ENCODE measurements around the gene MICB. TPM values are rescaled to one million over a fixed set of nuclear protein-coding genes. Genes with fewer than 3 reads are reported as not detected.

MICB gene
- total RNA-seq, 1 experiment from 2014 or later = 21.7 TPM

- Histone ChIP-seq H3K9me3 (ENCODE audit: control insufficient read depth in 1 of 2, insufficient read depth in 1 of 2, low read depth in 1 of 2, low read length in 2 of 2) (no peaks in the 10 kb centered on the region), H3K27ac (ENCODE audit: low read depth, low read length) (no peak overlapping the region), H4K20me1 (ENCODE audit: insufficient read depth) (no peaks in the 10 kb centered on the region), H3K4me2 (ENCODE audit: low read length) (no peak overlapping the region), H3K36me3 (ENCODE audit: control insufficient read depth in 1 of 2, insufficient read depth in 2 of 2, low read length in 2 of 2) (0 out of 4 replicates have a peak, but pooled peaks cover 0 to 5% of the 10 kb centered on the region in 2 experiments), H3K4me1 (ENCODE audit: control insufficient read depth in 1 of 2, insufficient read depth in 2 of 2, low read length in 2 of 2) (peaks cover 8 to 20% of the 10 kb centered on the region in 2 experiments), H3K9ac (ENCODE audit: low read length) (no peak overlapping the region), H3K9me2 (ENCODE audit: insufficient read depth) (no peaks in the 10 kb centered on the region), H3K79me2 (ENCODE audit: insufficient read depth, low read length) (no peaks in the 10 kb centered on the region), H3K4me3 (replicated peaks in 1 of 2; ENCODE audit: low read depth in 1 of 2, low read length in 2 of 2) (no peak overlapping the region), H2AFZ (ENCODE audit: low read depth, low read length, poor library complexity, severe bottlenecking) (no peak overlapping the region), H3K27me3 (ENCODE audit: insufficient read depth, low read length) (no peaks in the 10 kb centered on the region)
- CTCF ChIA-PET = no interaction called here
- RAD21 ChIA-PET (ENCODE audit: low non-redundant PET in 1 of 2, low total read pairs in 2 of 2, uncharacterized antibody in 2 of 2, unreplicated experiment in 2 of 2) = no interaction called here
- DNase-seq (ENCODE audit: low read depth, low spot score) (no peak), ATAC-seq (no peak)
- BruUV-seq (replicated peaks) = no TSS peak
- intact Hi-C loops (cut with micrococcal nuclease) = no loop called here
- POLR2A ChIA-PET = no interaction called here
- no peak for TF ChIP-seq YY1 (IDR thresholded peaks at IDR 0.05; ENCODE audit: extremely low read depth, insufficient replicate concordance, low read depth, low read length)
- TF ChIP-seq SIN3A (IDR thresholded peaks at IDR 0.05; ENCODE audit: low read depth) = no peak
- TF ChIP-seq REST (IDR thresholded peaks at IDR 0.05; ENCODE audit: low read depth) = no peak
- no peak for TF ChIP-seq EZH2 (IDR thresholded peaks at IDR 0.05)
- TF ChIP-seq RAD21 (IDR thresholded peaks at IDR 0.05; ENCODE audit: low read depth) = no peak
These were observed 32.2 kb upstream of the MICB start for GRCh38 chr6:31465718-31466117.

GRCh38 chr6:31466466-31466865 is 31.5 kb upstream of the MICB start:
- no peaks in the 10 kb centered on the region for H4K20me1 ChIP-seq (ENCODE audit: insufficient read depth)
- DNase-seq (ENCODE audit: low read depth, low spot score) (no peak), ATAC-seq (no peak)
- intact Hi-C loops (cut with micrococcal nuclease) = no loop called here
- no peaks in the 10 kb centered on the region for H3K9me2 ChIP-seq (ENCODE audit: insufficient read depth)
- ChIA-PET POLR2A (no interaction called here), RAD21 (ENCODE audit: low non-redundant PET in 1 of 2, low total read pairs in 2 of 2, uncharacterized antibody in 2 of 2, unreplicated experiment in 2 of 2) (no interaction called here), CTCF (no interaction called here)
- H3K4me2 ChIP-seq (ENCODE audit: low read length) = no peak overlapping the region
- H2AFZ ChIP-seq (ENCODE audit: low read depth, low read length, poor library complexity, severe bottlenecking) = no peak overlapping the region
- no TSS peak for BruUV-seq (replicated peaks)
- H3K79me2 ChIP-seq (ENCODE audit: insufficient read depth, low read length) = no peaks in the 10 kb centered on the region
- TF ChIP-seq CBX3 (IDR thresholded peaks at IDR 0.05; ENCODE audit: low read depth) (no peak), YY1 (IDR thresholded peaks at IDR 0.05; ENCODE audit: extremely low read depth, insufficient replicate concordance, low read depth, low read length) (no peak), MAX (IDR thresholded peaks at IDR 0.05) (no peak), SIN3A (IDR thresholded peaks at IDR 0.05; ENCODE audit: low read depth) (no peak)
- peaks cover 8 to 20% of the 10 kb centered on the region in 2 experiments for H3K4me1 ChIP-seq (ENCODE audit: control insufficient read depth in 1 of 2, insufficient read depth in 2 of 2, low read length in 2 of 2)
- 0 out of 4 replicates have a peak, but pooled peaks cover 0 to 5% of the 10 kb centered on the region in 2 experiments for H3K36me3 ChIP-seq (ENCODE audit: control insufficient read depth in 1 of 2, insufficient read depth in 2 of 2, low read length in 2 of 2)
- no peak overlapping the region for H3K9ac ChIP-seq (ENCODE audit: low read length)
- H3K4me3 ChIP-seq (replicated peaks in 1 of 2; ENCODE audit: low read depth in 1 of 2, low read length in 2 of 2) = no peak overlapping the region
- no peak overlapping the region for H3K27ac ChIP-seq (ENCODE audit: low read depth, low read length)
- no peaks in the 10 kb centered on the region for H3K27me3 ChIP-seq (ENCODE audit: insufficient read depth, low read length)
- no peaks in the 10 kb centered on the region for H3K9me3 ChIP-seq (ENCODE audit: control insufficient read depth in 1 of 2, insufficient read depth in 1 of 2, low read depth in 1 of 2, low read length in 2 of 2)

Data from HCT116 (cell line).